ENCODE measurements around the gene MMAB.

The MMAB gene

GRCh38 chr12:109541413-109541726, 31.9 kb downstream of the MMAB start:
- H3K36me3 ChIP-seq (ENCODE audit: control insufficient read depth in 4 of 4, insufficient read depth in 4 of 4, low read length in 3 of 4): peaks cover 0 to 2% (median 0%) of the 10 kb centered on the region in 4 experiments
- H3K27ac ChIP-seq (ENCODE audit: insufficient read depth in 1 of 2, low read depth in 1 of 2, low read length in 2 of 2, poor library complexity in 1 of 2, severe bottlenecking in 2 of 2): no peak overlapping the region
- H3K4me1 ChIP-seq (ENCODE audit: control extremely low read depth in 1 of 4, control insufficient read depth in 4 of 4, insufficient read depth in 4 of 4, low read length in 3 of 4): peaks cover 0 to 8% (median 7%) of the 10 kb centered on the region in 4 experiments
- H3K4me3 ChIP-seq (ENCODE audit: control insufficient read depth in 1 of 7, extremely low read depth in 1 of 7, insufficient read depth in 4 of 7, low read depth in 2 of 7, low read length in 6 of 7): no peak overlapping the region
- H3K9me3 ChIP-seq (ENCODE audit: control extremely low read depth in 1 of 5, control insufficient read depth in 4 of 5, insufficient read depth in 2 of 5, low read depth in 1 of 5, low read length in 4 of 5): no peaks in the 10 kb centered on the region
- WGBS (ENCODE audit: insufficient coverage): 100% methylated on average over 3 of the region's 4 CpGs
- H3K27me3 ChIP-seq (replicated peaks in 2 of 5; ENCODE audit: control insufficient read depth in 4 of 5, insufficient read depth in 5 of 5, low read length in 4 of 5): peaks cover 0 to 1% (median 0%) of the 10 kb centered on the region in 5 experiments
- no peak for DNase-seq
- ChIA-PET CTCF (no interaction called here), POLR2A (no interaction called here)

- H3K9me3 ChIP-seq (ENCODE audit: control extremely low read depth in 1 of 5, control insufficient read depth in 4 of 5, insufficient read depth in 2 of 5, low read depth in 1 of 5, low read length in 4 of 5): no peaks in the 10 kb centered on the region
- WGBS (ENCODE audit: insufficient coverage): 96% methylated on average over 14 of the region's 16 CpGs
- H3K36me3 ChIP-seq (ENCODE audit: control insufficient read depth in 4 of 4, insufficient read depth in 4 of 4, low read length in 3 of 4): peaks cover 0 to 2% (median 0%) of the 10 kb centered on the region in 4 experiments
- H3K27ac ChIP-seq (ENCODE audit: insufficient read depth in 1 of 2, low read depth in 1 of 2, low read length in 2 of 2, poor library complexity in 1 of 2, severe bottlenecking in 2 of 2): no peak overlapping the region
- H3K4me1 ChIP-seq (ENCODE audit: control extremely low read depth in 1 of 4, control insufficient read depth in 4 of 4, insufficient read depth in 4 of 4, low read length in 3 of 4): peaks cover 0 to 8% (median 7%) of the 10 kb centered on the region in 4 experiments
- peaks cover 0 to 1% (median 0%) of the 10 kb centered on the region in 5 experiments for H3K27me3 ChIP-seq (replicated peaks in 2 of 5; ENCODE audit: control insufficient read depth in 4 of 5, insufficient read depth in 5 of 5, low read length in 4 of 5)
- CTCF ChIA-PET: interaction anchor here (1.3 kb wide), 1 partner anchor 15 kb away, joined by 3 read pairs; no protein-coding TSS in a partner anchor
- no peak for DNase-seq
- no peak overlapping the region for H3K4me3 ChIP-seq (ENCODE audit: control insufficient read depth in 1 of 7, extremely low read depth in 1 of 7, insufficient read depth in 4 of 7, low read depth in 2 of 7, low read length in 6 of 7)
- POLR2A ChIA-PET: no interaction called here
Observed at GRCh38 chr12:109540526-109541412, 32.5 kb downstream of the MMAB start.

DNA sequence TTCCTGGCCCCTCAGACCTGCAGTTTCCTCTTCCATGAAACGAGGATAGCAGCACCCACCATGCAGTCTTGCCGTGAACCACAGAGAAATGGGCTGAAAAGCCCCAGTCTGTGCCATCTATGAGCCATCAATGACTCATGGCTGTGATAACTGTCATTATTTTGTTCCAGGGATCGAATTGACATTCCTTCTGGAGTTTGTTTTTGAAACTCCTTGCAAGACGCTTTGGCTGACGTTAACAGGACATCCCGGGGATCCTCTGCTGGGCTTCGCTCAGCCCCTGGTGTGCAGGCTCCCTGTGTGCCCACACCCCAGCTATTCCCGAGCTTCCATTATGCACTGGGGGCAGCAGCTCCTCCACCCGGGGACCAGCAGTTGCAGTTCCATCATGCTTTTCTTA, 33.8 kb downstream of the MMAB start:
- WGBS (ENCODE audit: insufficient coverage): 95% methylated on average over 8 of the region's 9 CpGs
- H3K9me3 ChIP-seq (ENCODE audit: control extremely low read depth in 1 of 5, control insufficient read depth in 4 of 5, insufficient read depth in 2 of 5, low read depth in 1 of 5, low read length in 4 of 5): no peaks in the 10 kb centered on the region
- H3K4me1 ChIP-seq (ENCODE audit: control extremely low read depth in 1 of 4, control insufficient read depth in 4 of 4, insufficient read depth in 4 of 4, low read length in 3 of 4): no peaks in the 10 kb centered on the region
- no peak overlapping the region for H3K4me3 ChIP-seq (ENCODE audit: control insufficient read depth in 1 of 7, extremely low read depth in 1 of 7, insufficient read depth in 4 of 7, low read depth in 2 of 7, low read length in 6 of 7)
- DNase-seq: no peak
- POLR2A ChIA-PET: no interaction called here
- no peak overlapping the region for H3K27ac ChIP-seq (ENCODE audit: insufficient read depth in 1 of 2, low read depth in 1 of 2, low read length in 2 of 2, poor library complexity in 1 of 2, severe bottlenecking in 2 of 2)
- peaks cover 0 to 9% (median 3%) of the 10 kb centered on the region in 4 experiments for H3K36me3 ChIP-seq (ENCODE audit: control insufficient read depth in 4 of 4, insufficient read depth in 4 of 4, low read length in 3 of 4)
- peaks cover 0 to 1% (median 0%) of the 10 kb centered on the region in 5 experiments for H3K27me3 ChIP-seq (replicated peaks in 2 of 5; ENCODE audit: control insufficient read depth in 4 of 5, insufficient read depth in 5 of 5, low read length in 4 of 5)
- CTCF ChIA-PET: interaction anchor here (1.0 to 1.3 kb wide), 2 partner anchors 17 to 21 kb away, joined by 3 read pairs; no protein-coding TSS in a partner anchor

DNA sequence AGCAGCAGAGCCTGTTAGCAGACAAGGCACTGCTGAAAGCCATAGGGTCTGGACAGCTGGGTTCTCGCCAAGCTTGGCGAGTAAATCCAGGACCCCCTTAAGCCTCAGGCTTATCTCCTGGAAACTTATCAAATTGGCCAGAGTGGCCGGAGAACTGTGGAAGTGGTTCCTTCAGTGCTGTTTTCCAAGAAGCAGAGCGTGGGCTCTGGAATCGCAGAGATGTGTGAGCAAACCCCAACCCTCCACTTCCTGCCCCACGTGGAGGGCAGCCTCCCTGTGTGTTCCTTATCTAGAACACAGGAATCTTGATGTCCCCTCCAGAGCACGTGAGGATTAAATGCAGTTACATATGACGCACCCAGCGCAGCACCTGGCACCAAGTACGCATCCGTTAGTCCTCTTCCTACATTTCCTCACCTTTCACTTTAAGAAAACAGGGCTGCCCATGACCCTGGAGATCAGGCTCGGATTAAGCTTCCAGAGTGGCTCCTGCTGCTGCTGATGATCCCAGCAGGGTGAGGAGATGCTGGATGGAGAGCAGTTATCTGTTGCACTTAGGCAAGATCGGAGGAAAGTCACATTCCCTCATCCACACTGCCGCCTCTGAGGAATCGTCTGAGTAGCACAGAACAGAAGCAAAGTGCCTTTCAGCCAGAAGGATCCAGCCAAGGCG, 35.0 kb downstream of the MMAB start:
- CTCF ChIA-PET: interaction anchor here (1.0 kb wide), 1 partner anchor 103 kb away, joined by 3 read pairs; no protein-coding TSS in a partner anchor
- Histone ChIP-seq H3K4me3 (ENCODE audit: control insufficient read depth in 1 of 7, extremely low read depth in 1 of 7, insufficient read depth in 4 of 7, low read depth in 2 of 7, low read length in 6 of 7) (no peak overlapping the region), H3K27ac (ENCODE audit: insufficient read depth in 1 of 2, low read depth in 1 of 2, low read length in 2 of 2, poor library complexity in 1 of 2, severe bottlenecking in 2 of 2) (no peak overlapping the region), H3K9me3 (ENCODE audit: control extremely low read depth in 1 of 5, control insufficient read depth in 4 of 5, insufficient read depth in 2 of 5, low read depth in 1 of 5, low read length in 4 of 5) (no peaks in the 10 kb centered on the region), H3K4me1 (ENCODE audit: control extremely low read depth in 1 of 4, control insufficient read depth in 4 of 4, insufficient read depth in 4 of 4, low read length in 3 of 4) (no peaks in the 10 kb centered on the region), H3K36me3 (ENCODE audit: control insufficient read depth in 4 of 4, insufficient read depth in 4 of 4, low read length in 3 of 4) (peaks cover 0 to 21% (median 4%) of the 10 kb centered on the region in 4 experiments), H3K27me3 (replicated peaks in 2 of 5; ENCODE audit: control insufficient read depth in 4 of 5, insufficient read depth in 5 of 5, low read length in 4 of 5) (peaks cover 0 to 1% (median 0%) of the 10 kb centered on the region in 5 experiments)
- 91% methylated on average over 16 of the region's 16 CpGs for WGBS (ENCODE audit: insufficient coverage)
- DNase-seq: no peak
- POLR2A ChIA-PET: no interaction called here

GRCh38 chr12:109537136-109537535, 36.2 kb downstream of the MMAB start:
- peaks cover 0 to 31% (median 8%) of the 10 kb centered on the region in 4 experiments for H3K36me3 ChIP-seq (ENCODE audit: control insufficient read depth in 4 of 4, insufficient read depth in 4 of 4, low read length in 3 of 4)
- DNase-seq: no peak
- H3K27ac ChIP-seq (ENCODE audit: insufficient read depth in 1 of 2, low read depth in 1 of 2, low read length in 2 of 2, poor library complexity in 1 of 2, severe bottlenecking in 2 of 2): no peak overlapping the region
- H3K27me3 ChIP-seq (replicated peaks in 2 of 5; ENCODE audit: control insufficient read depth in 4 of 5, insufficient read depth in 5 of 5, low read length in 4 of 5): no peaks in the 10 kb centered on the region
- no peak overlapping the region for H3K4me3 ChIP-seq (ENCODE audit: control insufficient read depth in 1 of 7, extremely low read depth in 1 of 7, insufficient read depth in 4 of 7, low read depth in 2 of 7, low read length in 6 of 7)
- ChIA-PET POLR2A (no interaction called here), CTCF (interaction anchor here (1.0 kb wide), 1 partner anchor 102 kb away, joined by 3 read pairs; no protein-coding TSS in a partner anchor)
- no peaks in the 10 kb centered on the region for H3K9me3 ChIP-seq (ENCODE audit: control extremely low read depth in 1 of 5, control insufficient read depth in 4 of 5, insufficient read depth in 2 of 5, low read depth in 1 of 5, low read length in 4 of 5)
- 98% methylated on average over 8 of the region's 8 CpGs for WGBS (ENCODE audit: insufficient coverage)
- H3K4me1 ChIP-seq (ENCODE audit: control extremely low read depth in 1 of 4, control insufficient read depth in 4 of 4, insufficient read depth in 4 of 4, low read length in 3 of 4): no peaks in the 10 kb centered on the region

DNA sequence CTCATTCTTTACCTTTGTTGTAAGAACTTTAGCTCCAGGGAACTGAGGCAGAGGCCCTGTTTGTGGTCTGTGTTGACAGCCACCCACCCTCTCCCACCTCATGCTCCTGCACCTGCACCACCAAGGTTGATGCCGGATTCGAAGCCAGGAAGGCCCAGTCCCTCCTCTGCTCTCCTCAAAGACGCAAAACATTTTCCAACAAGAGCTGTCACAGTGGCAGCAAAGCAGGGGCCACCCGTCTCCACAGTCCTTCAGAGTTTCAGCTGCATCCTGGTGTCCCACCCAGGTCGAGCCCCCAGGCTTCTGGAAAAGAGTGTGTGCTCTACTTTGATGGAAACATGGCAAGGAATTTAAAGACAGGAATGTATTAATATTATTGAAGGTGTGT, 37.4 kb downstream of the MMAB start:
- CTCF ChIA-PET: no interaction called here
- Histone ChIP-seq H3K36me3 (ENCODE audit: control insufficient read depth in 4 of 4, insufficient read depth in 4 of 4, low read length in 3 of 4) (peaks cover 0 to 44% (median 13%) of the 10 kb centered on the region in 4 experiments), H3K9me3 (ENCODE audit: control extremely low read depth in 1 of 5, control insufficient read depth in 4 of 5, insufficient read depth in 2 of 5, low read depth in 1 of 5, low read length in 4 of 5) (no peaks in the 10 kb centered on the region), H3K4me1 (ENCODE audit: control extremely low read depth in 1 of 4, control insufficient read depth in 4 of 4, insufficient read depth in 4 of 4, low read length in 3 of 4) (no peaks in the 10 kb centered on the region), H3K27me3 (replicated peaks in 2 of 5; ENCODE audit: control insufficient read depth in 4 of 5, insufficient read depth in 5 of 5, low read length in 4 of 5) (no peaks in the 10 kb centered on the region), H3K27ac (ENCODE audit: insufficient read depth in 1 of 2, low read depth in 1 of 2, low read length in 2 of 2, poor library complexity in 1 of 2, severe bottlenecking in 2 of 2) (no peak overlapping the region), H3K4me3 (ENCODE audit: control insufficient read depth in 1 of 7, extremely low read depth in 1 of 7, insufficient read depth in 4 of 7, low read depth in 2 of 7, low read length in 6 of 7) (no peak overlapping the region)
- WGBS (ENCODE audit: insufficient coverage): 95% methylated on average over 5 of the region's 5 CpGs
- POLR2A ChIA-PET: no interaction called here
- DNase-seq: no peak
